Thoracic aorta (tissue), 2 donors: ENCODE data around the gene GJB2. TPM values are rescaled to one million over a fixed set of nuclear protein-coding genes. Genes with fewer than 3 reads are reported as not detected.

Source experiments
- ATAC-seq: fragments of 150-250 bp; one replicate; pipeline ENCODE4 v1.8.0; 2017; ENCODE audit warnings: low read depth; ENCODE audit not compliant: insufficient number of reproducible peaks, low FRiP score
- DNase-seq: peaks from one replicate; pipeline ENCODE4 v3.0.0-alpha.2; 2020; ENCODE audit warnings: low spot score
- H3K27ac ChIP-seq, 2 donors: fragments of 200-600 bp; sonication (generic); 1 replicate in 1 of 2; 2 replicates in 1 of 2; pipeline ENCODE4 v1.5.1; 2016; ENCODE audit warnings: mild to moderate bottlenecking in 2 of 2, moderate library complexity in 2 of 2
- H3K27me3 ChIP-seq: fragments of 200-600 bp; sonication (generic); replicated peaks from 2 replicates; pipeline ENCODE4 v1.6.0; 2016; ENCODE audit warnings: mild to moderate bottlenecking; ENCODE audit not compliant: insufficient read depth
- H3K36me3 ChIP-seq: fragments of 200-600 bp; sonication (generic); one replicate; pipeline ENCODE4 v1.5.1; 2016
- H3K4me1 ChIP-seq, 2 donors: fragments of 200-600 bp; sonication (generic); 1 replicate in 1 of 2; 2 replicates in 1 of 2; pipeline versions ENCODE4 v1.5.1 to v1.6.0; 2016; ENCODE audit warnings: low read depth in 2 of 2, mild to moderate bottlenecking in 1 of 2; ENCODE audit not compliant: control insufficient read depth in 1 of 2
- H3K4me3 ChIP-seq: fragments of 200-600 bp; sonication (generic); 2 replicates; pipeline ENCODE4 v1.5.1; 2016; ENCODE audit warnings: mild to moderate bottlenecking
- H3K9me3 ChIP-seq: fragments of 200-600 bp; sonication (generic); 2 replicates; pipeline ENCODE4 v1.5.1; 2016
- total RNA-seq, 2 donors: library from RNA; depleted of rRNA; stranded (reverse); fragments of >200 nt; gene quantifications; one replicate each; pipeline versions ENCODE4 v1.1.0 to v1.2.3, GENCODE V29; 2016
- TF ChIP-seq, protein P1 (sequence below): fragments of 200-600 bp; sonication (generic); IDR thresholded peaks from one replicate; pipeline ENCODE4 v1.5.1; 2019; ENCODE audit warnings: antibody characterized with exemption

The GJB2 gene
- total RNA-seq, result 1 to 10 TPM in 1 of 2 donors, under 1 TPM in 1; 0.27 to 1.1 TPM

DNA sequence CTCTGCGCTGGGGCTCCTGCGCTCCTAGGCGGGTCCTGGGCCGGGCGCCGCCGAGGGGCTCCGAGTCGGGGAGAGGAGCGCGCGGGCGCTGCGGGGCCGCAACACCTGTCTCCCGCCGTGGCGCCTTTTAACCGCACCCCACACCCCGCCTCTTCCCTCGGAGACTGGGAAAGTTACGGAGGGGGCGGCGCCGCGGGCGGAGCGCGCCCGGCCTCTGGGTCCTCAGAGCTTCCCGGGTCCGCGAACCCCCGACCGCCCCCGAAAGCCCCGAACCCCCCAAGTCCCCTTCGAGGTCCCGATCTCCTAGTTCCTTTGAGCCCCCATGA is at the start of gene GJB2:
GJB2 (minus strand) TSS at position 103 of the 326 bp plus-strand sequence. CDS start 3,357 bp downstream, outside the sequence.
- Histone ChIP-seq H3K27me3 (peaks cover 17% of the 10 kb centered on the region), H3K27ac (no peak within 1 kb of the TSS)

DNA sequence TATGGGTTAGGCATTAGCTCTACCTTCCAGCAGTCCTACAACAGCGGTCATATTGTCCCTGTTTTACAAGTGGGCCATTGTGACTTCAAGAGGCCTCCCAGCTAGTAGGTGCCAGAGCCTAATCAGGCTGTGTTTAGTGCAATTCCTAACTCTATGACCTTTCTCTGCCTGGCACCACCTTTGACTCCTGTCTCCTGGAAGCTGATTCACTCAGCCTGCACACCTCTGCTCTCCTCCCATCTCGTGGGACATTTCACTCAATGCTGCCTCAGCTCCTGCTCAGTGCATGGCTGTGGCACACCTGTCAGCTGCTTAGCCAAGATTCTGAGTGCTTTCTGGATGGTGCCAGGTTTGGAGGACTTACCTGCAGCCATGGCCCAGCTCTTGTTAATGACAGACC is 48.9 kb upstream of the GJB2 start:
- Histone ChIP-seq H3K27me3 (no peaks in the 10 kb centered on the region), H3K9me3 (no peaks in the 10 kb centered on the region), H3K27ac (no peak overlapping the region), H3K4me3 (no peak overlapping the region), H3K4me1 (no peaks in the 10 kb centered on the region), H3K36me3 (no peaks in the 10 kb centered on the region)
- TF ChIP-seq, protein P1, sequence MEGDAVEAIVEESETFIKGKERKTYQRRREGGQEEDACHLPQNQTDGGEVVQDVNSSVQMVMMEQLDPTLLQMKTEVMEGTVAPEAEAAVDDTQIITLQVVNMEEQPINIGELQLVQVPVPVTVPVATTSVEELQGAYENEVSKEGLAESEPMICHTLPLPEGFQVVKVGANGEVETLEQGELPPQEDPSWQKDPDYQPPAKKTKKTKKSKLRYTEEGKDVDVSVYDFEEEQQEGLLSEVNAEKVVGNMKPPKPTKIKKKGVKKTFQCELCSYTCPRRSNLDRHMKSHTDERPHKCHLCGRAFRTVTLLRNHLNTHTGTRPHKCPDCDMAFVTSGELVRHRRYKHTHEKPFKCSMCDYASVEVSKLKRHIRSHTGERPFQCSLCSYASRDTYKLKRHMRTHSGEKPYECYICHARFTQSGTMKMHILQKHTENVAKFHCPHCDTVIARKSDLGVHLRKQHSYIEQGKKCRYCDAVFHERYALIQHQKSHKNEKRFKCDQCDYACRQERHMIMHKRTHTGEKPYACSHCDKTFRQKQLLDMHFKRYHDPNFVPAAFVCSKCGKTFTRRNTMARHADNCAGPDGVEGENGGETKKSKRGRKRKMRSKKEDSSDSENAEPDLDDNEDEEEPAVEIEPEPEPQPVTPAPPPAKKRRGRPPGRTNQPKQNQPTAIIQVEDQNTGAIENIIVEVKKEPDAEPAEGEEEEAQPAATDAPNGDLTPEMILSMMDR, result no peak
- DNase-seq (no peak), ATAC-seq (no peak)

More for the DNA sequence above, at the start of gene GJB2:
- Histone ChIP-seq H3K4me3 (peak within 1 kb of the TSS; percentile 75), H3K36me3 (no peaks in the 10 kb centered on the region), H3K9me3 (no peaks in the 10 kb centered on the region), H3K4me1 (peaks cover 23 to 32% of the 10 kb centered on the region in 2 donors)
- no peak for DNase-seq
- TF ChIP-seq, protein P1, result no peak
- ATAC-seq, result no peak

DNA sequence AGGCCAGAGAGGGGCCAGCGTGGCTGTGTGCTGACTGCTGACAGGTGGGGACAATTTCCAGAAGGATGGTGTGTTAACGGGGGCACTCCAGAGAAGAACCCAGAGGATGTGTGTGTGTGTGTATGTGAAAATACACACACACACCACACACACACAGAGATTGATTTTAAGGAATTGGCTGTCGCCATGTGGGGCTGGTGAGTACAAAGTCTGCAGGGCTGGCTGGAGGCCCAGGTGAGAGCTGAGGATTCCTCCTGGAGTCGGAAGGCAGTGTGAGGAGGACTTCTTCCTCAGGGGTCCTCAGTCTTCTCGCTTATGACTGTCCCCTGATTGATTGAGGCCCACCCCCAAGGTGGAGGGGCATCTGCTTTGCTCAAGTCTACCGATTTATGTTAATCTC is 47.0 kb upstream of the GJB2 start:
- H3K4me1 ChIP-seq, result no peaks in the 10 kb centered on the region
- ATAC-seq, result no peak
- no peaks in the 10 kb centered on the region for H3K36me3 ChIP-seq
- H3K27me3 ChIP-seq, result no peaks in the 10 kb centered on the region
- no peak for DNase-seq
- H3K9me3 ChIP-seq, result no peaks in the 10 kb centered on the region
- H3K27ac ChIP-seq, result no peak overlapping the region
- no peak overlapping the region for H3K4me3 ChIP-seq
- TF ChIP-seq, protein P1, result no peak

DNA sequence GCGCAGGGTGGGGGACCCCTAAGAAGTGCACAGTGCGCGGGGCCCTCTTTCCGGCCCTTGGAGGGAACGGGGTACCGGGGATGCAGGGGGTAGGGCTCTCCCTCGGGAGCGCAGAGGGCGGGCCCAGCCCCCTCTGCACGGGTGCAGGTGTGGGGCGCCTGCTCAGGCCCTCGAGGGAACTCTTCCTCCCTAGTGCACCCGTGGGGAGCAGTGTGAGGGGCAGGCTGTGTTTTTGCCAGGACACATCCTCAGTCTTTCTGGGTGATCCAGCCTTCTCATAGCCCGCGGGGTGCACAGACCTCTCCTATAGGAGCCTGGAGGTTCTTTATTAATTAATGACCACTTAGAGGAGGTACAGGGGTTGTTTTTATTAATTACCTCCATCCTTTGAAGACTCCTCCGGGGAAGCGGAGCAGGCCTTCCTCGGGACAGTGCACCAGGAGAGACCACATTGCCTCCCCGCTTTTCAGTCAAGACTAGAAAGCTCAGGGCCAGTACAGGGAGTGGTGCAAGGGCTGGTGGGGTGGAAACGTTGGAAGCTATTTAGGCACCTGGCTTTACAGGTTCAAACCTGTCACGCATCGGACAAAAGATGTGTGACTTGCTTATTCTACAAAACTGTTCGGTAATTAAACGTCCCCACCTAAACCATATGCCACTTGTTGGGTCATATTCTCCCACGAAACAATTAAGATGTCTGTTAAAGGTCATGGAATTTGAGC is 40.0 kb upstream of the GJB2 start:
- DNase-seq (no peak), ATAC-seq (no peak)
- Histone ChIP-seq H3K27me3 (peaks cover 11% of the 10 kb centered on the region), H3K27ac (no peak overlapping the region), H3K36me3 (no peaks in the 10 kb centered on the region), H3K9me3 (no peaks in the 10 kb centered on the region), H3K4me1 (peaks cover 0 to 7% of the 10 kb centered on the region in 2 donors), H3K4me3 (peak overlapping the region; percentile 49)
- TF ChIP-seq, protein P1, result no peak

DNA sequence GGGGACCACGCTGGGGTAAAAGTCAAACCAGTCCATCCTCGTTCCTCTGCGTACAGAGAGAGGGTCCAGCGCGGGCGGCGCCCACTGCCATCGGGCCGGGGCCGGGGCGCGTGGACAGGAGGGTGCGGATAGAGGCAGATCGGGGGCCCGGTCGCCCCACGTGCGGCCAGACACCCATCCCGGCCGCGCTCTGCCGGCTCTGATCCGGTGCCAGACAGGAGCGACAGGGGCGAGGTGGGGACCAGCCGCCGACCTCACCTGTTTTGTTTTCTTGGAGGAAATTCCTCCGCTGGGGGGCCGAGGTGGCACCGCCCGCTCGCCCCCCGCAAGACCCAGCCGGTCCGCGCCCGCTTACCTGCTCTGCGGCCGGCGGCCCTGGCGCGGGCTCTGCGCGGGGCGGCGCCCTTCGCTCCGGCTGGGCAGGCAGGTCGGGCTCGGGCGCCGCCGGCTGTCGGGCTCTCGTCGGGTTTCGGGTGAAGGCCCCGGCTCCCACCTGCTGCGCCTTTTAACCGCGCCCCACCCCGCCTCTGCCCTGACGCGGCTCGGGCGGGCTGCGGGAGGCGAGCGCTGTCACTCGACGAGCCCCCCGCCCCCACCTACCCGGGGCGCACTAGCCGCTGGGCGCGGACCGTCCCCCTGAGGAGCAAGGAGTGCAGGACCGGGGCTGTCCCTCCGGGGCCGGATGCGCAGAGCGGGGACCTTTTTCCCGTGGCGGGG is 39.3 kb upstream of the GJB2 start, which contains the start of gene GJB6:
GJB6 (minus strand) TSS at position 481 of the 717 bp plus-strand sequence. CDS start 8,839 bp downstream, outside the sequence.
- no peak for ATAC-seq
- Histone ChIP-seq H3K4me3 (peak within 1 kb of the TSS; percentile 49), H3K4me1 (peaks cover 0 to 7% of the 10 kb centered on the region in 2 donors), H3K9me3 (no peaks in the 10 kb centered on the region), H3K27ac (no peak within 1 kb of the TSS), H3K27me3 (peaks cover 11% of the 10 kb centered on the region), H3K36me3 (no peaks in the 10 kb centered on the region)
- TF ChIP-seq, protein P1, result no peak
- no peak for DNase-seq
